Measurements from ENCODE around the gene ADAM19. TPM values are rescaled to one million over a fixed set of nuclear protein-coding genes. Genes with fewer than 3 reads are reported as not detected.
A peak's percentile ranks its signal among the peaks of the same experiment; 100 is the strongest.

ADAM19 gene
- total RNA-seq, 1 donor from 2014 or later: 11.5 TPM

DNA sequence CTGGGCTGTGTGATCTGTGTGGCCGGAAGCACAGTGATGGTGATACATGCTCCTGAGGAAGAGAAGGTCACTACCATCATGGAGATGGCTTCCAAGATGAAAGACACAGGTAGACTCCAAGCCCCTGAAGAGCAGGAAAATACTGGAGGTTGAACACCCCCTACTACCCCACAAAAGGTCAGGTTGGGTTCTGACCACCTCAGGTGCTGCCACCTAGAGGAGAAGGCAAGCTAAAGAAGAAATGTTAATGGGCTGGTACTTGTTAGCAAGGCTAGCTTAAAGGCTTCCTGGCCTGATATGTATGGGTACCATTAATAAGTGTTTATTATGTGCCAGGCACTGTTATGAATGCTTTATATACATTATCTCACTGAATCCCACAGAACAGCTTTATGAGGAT is 103.9 kb downstream of the ADAM19 start:
- Histone ChIP-seq H3K9ac (no peak overlapping the region), H3F3A (ENCODE audit: low read depth) (no peaks in the 10 kb centered on the region), H3K4me1 (no peaks in the 10 kb centered on the region), H3K36me3 (no peaks in the 10 kb centered on the region), H3K4me2 (no peak overlapping the region), H4K20me1 (ENCODE audit: low read depth) (no peaks in the 10 kb centered on the region), H3K9me3 (ENCODE audit: low read depth) (no peaks in the 10 kb centered on the region), H3K27me3 (no peaks in the 10 kb centered on the region), H2AFZ (replicated peaks) (no peak overlapping the region), H3K4me3 (no peak overlapping the region), H3K27ac (no peak overlapping the region), H3K79me2 (ENCODE audit: low read depth) (no peaks in the 10 kb centered on the region)
- Mint-ChIP-seq H3K9me3 (no peaks in the 10 kb centered on the region), H3K27ac (no peak overlapping the region), H3K36me3 (peaks cover 3% of the 10 kb centered on the region), H3K4me1 (peaks cover 22% of the 10 kb centered on the region), H3K4me3 (no peak overlapping the region), H3K27me3 (ENCODE audit: insufficient read depth, low read depth) (no peaks in the 10 kb centered on the region)
- DNase-seq (ENCODE audit: low spot score): peak; percentile 59
- TF ChIP-seq, protein P1, sequence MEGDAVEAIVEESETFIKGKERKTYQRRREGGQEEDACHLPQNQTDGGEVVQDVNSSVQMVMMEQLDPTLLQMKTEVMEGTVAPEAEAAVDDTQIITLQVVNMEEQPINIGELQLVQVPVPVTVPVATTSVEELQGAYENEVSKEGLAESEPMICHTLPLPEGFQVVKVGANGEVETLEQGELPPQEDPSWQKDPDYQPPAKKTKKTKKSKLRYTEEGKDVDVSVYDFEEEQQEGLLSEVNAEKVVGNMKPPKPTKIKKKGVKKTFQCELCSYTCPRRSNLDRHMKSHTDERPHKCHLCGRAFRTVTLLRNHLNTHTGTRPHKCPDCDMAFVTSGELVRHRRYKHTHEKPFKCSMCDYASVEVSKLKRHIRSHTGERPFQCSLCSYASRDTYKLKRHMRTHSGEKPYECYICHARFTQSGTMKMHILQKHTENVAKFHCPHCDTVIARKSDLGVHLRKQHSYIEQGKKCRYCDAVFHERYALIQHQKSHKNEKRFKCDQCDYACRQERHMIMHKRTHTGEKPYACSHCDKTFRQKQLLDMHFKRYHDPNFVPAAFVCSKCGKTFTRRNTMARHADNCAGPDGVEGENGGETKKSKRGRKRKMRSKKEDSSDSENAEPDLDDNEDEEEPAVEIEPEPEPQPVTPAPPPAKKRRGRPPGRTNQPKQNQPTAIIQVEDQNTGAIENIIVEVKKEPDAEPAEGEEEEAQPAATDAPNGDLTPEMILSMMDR (IDR thresholded peaks at IDR 0.05): peak; percentile 72
- no peak for TF ChIP-seq EZH2phosphoT487 (IDR thresholded peaks at IDR 0.05)

GRCh38 chr5:157470631-157471030 is 104.9 kb downstream of the ADAM19 start:
- Histone ChIP-seq H3K4me3 (no peak overlapping the region), H3K36me3 (no peaks in the 10 kb centered on the region), H3K4me1 (no peaks in the 10 kb centered on the region), H2AFZ (replicated peaks) (no peak overlapping the region), H3F3A (ENCODE audit: low read depth) (no peaks in the 10 kb centered on the region), H3K27me3 (no peaks in the 10 kb centered on the region), H3K27ac (no peak overlapping the region), H3K9ac (no peak overlapping the region), H3K79me2 (ENCODE audit: low read depth) (no peaks in the 10 kb centered on the region), H3K4me2 (no peak overlapping the region), H4K20me1 (ENCODE audit: low read depth) (no peaks in the 10 kb centered on the region), H3K9me3 (ENCODE audit: low read depth) (no peaks in the 10 kb centered on the region)
- H3K9me3 Mint-ChIP-seq: no peaks in the 10 kb centered on the region
- H3K4me1 Mint-ChIP-seq: peaks cover 22% of the 10 kb centered on the region
- TF ChIP-seq, protein P1 (IDR thresholded peaks at IDR 0.05): no peak
- TF ChIP-seq EZH2 (IDR thresholded peaks at IDR 0.05) (no peak), EZH2phosphoT487 (IDR thresholded peaks at IDR 0.05) (no peak)
- no peak overlapping the region for H3K27ac Mint-ChIP-seq
- no peak for DNase-seq (ENCODE audit: low spot score)
- no peak overlapping the region for H3K4me3 Mint-ChIP-seq
- H3K27me3 Mint-ChIP-seq (ENCODE audit: insufficient read depth, low read depth): no peaks in the 10 kb centered on the region
- peaks cover 3% of the 10 kb centered on the region for H3K36me3 Mint-ChIP-seq

GRCh38 chr5:157469687-157470086 is 105.9 kb downstream of the ADAM19 start:
- Mint-ChIP-seq H3K9me3 (no peaks in the 10 kb centered on the region), H3K27me3 (ENCODE audit: insufficient read depth, low read depth) (no peaks in the 10 kb centered on the region), H3K27ac (peak overlapping the region; percentile 38), H3K36me3 (peaks cover 3% of the 10 kb centered on the region), H3K4me3 (no peak overlapping the region), H3K4me1 (peaks cover 22% of the 10 kb centered on the region)
- DNase-seq (ENCODE audit: low spot score): no peak
- no peaks in the 10 kb centered on the region for H4K20me1 ChIP-seq (ENCODE audit: low read depth)
- no peaks in the 10 kb centered on the region for H3F3A ChIP-seq (ENCODE audit: low read depth)
- no peaks in the 10 kb centered on the region for H3K27me3 ChIP-seq
- H3K9me3 ChIP-seq (ENCODE audit: low read depth): no peaks in the 10 kb centered on the region
- H3K4me1 ChIP-seq: peaks cover under 1% of the 10 kb centered on the region
- no peak overlapping the region for H3K4me3 ChIP-seq
- H3K79me2 ChIP-seq (ENCODE audit: low read depth): no peaks in the 10 kb centered on the region
- no peak overlapping the region for H2AFZ ChIP-seq (replicated peaks)
- H3K36me3 ChIP-seq: no peaks in the 10 kb centered on the region
- TF ChIP-seq EZH2phosphoT487 (IDR thresholded peaks at IDR 0.05) (no peak), EZH2 (IDR thresholded peaks at IDR 0.05) (no peak)
- TF ChIP-seq, protein P1 (IDR thresholded peaks at IDR 0.05): no peak
- H3K9ac ChIP-seq: no peak overlapping the region
- no peak overlapping the region for H3K27ac ChIP-seq
- H3K4me2 ChIP-seq: no peak overlapping the region
